ENCODE data around the gene ENAM.

- TF ChIP-seq FOXP1 (IDR thresholded peaks at IDR 0.05) (no peak), FOXP1 (CRISPR knock-in tag; IDR thresholded peaks at IDR 0.05) (no peak), NR2C2 (CRISPR knock-in tag; IDR thresholded peaks at IDR 0.05; ENCODE audit: borderline replicate concordance) (no peak), REST (IDR thresholded peaks at IDR 0.05; ENCODE audit: borderline replicate concordance in 1 of 2, low read depth in 1 of 2, low read length in 2 of 2) (no peak), TARDBP (CRISPR knock-in tag; IDR thresholded peaks at IDR 0.05) (no peak), GABPA (IDR thresholded peaks at IDR 0.05; ENCODE audit: low read depth, low read length) (no peak), GABPA (CRISPR knock-in tag; IDR thresholded peaks at IDR 0.05; ENCODE audit: low read depth) (no peak), CBX2 (IDR thresholded peaks at IDR 0.05; ENCODE audit: low read depth, low read length) (no peak), CBX2 (CRISPR knock-in tag; IDR thresholded peaks at IDR 0.05; ENCODE audit: low read depth) (no peak), PAXIP1 (CRISPR knock-in tag; conservative IDR thresholded peaks at IDR 0.05) (no peak), RXRA (CRISPR knock-in tag; IDR thresholded peaks at IDR 0.05) (no peak)
- TF ChIP-seq, protein P1, sequence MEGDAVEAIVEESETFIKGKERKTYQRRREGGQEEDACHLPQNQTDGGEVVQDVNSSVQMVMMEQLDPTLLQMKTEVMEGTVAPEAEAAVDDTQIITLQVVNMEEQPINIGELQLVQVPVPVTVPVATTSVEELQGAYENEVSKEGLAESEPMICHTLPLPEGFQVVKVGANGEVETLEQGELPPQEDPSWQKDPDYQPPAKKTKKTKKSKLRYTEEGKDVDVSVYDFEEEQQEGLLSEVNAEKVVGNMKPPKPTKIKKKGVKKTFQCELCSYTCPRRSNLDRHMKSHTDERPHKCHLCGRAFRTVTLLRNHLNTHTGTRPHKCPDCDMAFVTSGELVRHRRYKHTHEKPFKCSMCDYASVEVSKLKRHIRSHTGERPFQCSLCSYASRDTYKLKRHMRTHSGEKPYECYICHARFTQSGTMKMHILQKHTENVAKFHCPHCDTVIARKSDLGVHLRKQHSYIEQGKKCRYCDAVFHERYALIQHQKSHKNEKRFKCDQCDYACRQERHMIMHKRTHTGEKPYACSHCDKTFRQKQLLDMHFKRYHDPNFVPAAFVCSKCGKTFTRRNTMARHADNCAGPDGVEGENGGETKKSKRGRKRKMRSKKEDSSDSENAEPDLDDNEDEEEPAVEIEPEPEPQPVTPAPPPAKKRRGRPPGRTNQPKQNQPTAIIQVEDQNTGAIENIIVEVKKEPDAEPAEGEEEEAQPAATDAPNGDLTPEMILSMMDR (CRISPR knock-in tag; IDR thresholded peaks at IDR 0.05) = no peak
- TF ChIP-seq, protein P2, sequence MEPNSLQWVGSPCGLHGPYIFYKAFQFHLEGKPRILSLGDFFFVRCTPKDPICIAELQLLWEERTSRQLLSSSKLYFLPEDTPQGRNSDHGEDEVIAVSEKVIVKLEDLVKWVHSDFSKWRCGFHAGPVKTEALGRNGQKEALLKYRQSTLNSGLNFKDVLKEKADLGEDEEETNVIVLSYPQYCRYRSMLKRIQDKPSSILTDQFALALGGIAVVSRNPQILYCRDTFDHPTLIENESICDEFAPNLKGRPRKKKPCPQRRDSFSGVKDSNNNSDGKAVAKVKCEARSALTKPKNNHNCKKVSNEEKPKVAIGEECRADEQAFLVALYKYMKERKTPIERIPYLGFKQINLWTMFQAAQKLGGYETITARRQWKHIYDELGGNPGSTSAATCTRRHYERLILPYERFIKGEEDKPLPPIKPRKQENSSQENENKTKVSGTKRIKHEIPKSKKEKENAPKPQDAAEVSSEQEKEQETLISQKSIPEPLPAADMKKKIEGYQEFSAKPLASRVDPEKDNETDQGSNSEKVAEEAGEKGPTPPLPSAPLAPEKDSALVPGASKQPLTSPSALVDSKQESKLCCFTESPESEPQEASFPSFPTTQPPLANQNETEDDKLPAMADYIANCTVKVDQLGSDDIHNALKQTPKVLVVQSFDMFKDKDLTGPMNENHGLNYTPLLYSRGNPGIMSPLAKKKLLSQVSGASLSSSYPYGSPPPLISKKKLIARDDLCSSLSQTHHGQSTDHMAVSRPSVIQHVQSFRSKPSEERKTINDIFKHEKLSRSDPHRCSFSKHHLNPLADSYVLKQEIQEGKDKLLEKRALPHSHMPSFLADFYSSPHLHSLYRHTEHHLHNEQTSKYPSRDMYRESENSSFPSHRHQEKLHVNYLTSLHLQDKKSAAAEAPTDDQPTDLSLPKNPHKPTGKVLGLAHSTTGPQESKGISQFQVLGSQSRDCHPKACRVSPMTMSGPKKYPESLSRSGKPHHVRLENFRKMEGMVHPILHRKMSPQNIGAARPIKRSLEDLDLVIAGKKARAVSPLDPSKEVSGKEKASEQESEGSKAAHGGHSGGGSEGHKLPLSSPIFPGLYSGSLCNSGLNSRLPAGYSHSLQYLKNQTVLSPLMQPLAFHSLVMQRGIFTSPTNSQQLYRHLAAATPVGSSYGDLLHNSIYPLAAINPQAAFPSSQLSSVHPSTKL (CRISPR knock-in tag; IDR thresholded peaks at IDR 0.05) = no peak
Measured at GRCh38 chr4:70619288-70619687, 9.3 kb upstream of the ENAM start.
